Lung (tissue), 12 donors: ENCODE measurements around the gene CSMD2. TPM values are rescaled to one million over a fixed set of nuclear protein-coding genes. Genes with fewer than 3 reads are reported as not detected.

Experiments
- ATAC-seq: fragments of 200-7000 bp; cut with Tn5 transposase; one replicate; pipeline ENCODE4 v1.9.1; 2020; ENCODE audit warnings: moderate number of reproducible peaks; ENCODE audit not compliant: insufficient read depth, low FRiP score
- DNase-seq, 3 donors: peaks; one replicate each; pipeline ENCODE4 v3.0.0-alpha.2; 2013 to 2017
- H3K27ac ChIP-seq, 2 donors: one replicate each; pipeline ENCODE4 v1.5.1; 2013; ENCODE audit warnings: mild to moderate bottlenecking in 2 of 2, moderate library complexity in 2 of 2, control low read depth in 1 of 2, inconsistent platforms in 1 of 2, low read depth in 1 of 2, low read length in 1 of 2
- H3K27me3 ChIP-seq, 3 donors: one replicate each; pipeline ENCODE4 v1.5.1; 2013; ENCODE audit warnings: low read length in 2 of 3; ENCODE audit not compliant: control insufficient read depth in 3 of 3, insufficient read depth in 3 of 3
- H3K36me3 ChIP-seq, 4 donors: one replicate each; pipeline ENCODE4 v1.5.1; 2013; ENCODE audit warnings: low read length in 4 of 4, mild to moderate bottlenecking in 1 of 4, moderate library complexity in 1 of 4; ENCODE audit not compliant: control insufficient read depth in 4 of 4, insufficient read depth in 4 of 4
- H3K4me1 ChIP-seq, 5 donors: one replicate each; pipeline ENCODE4 v1.5.1; 2013; ENCODE audit warnings: low read length in 5 of 5, mild to moderate bottlenecking in 2 of 5, moderate library complexity in 1 of 5; ENCODE audit not compliant: control insufficient read depth in 5 of 5, insufficient read depth in 5 of 5
- H3K4me3 ChIP-seq: one replicate; pipeline ENCODE4 v1.5.1; 2013; ENCODE audit warnings: mild to moderate bottlenecking, control low read depth, moderate library complexity
- H3K9ac ChIP-seq, 2 donors: one replicate each; pipeline ENCODE4 v1.5.1; 2013; ENCODE audit warnings: low read length in 2 of 2, control low read depth in 1 of 2; ENCODE audit not compliant: insufficient read depth in 1 of 2
- H3K9me3 ChIP-seq, 4 donors: one replicate each; pipeline ENCODE4 v1.5.1; 2013; ENCODE audit warnings: low read length in 3 of 4, mild to moderate bottlenecking in 1 of 4, moderate library complexity in 1 of 4; ENCODE audit not compliant: control insufficient read depth in 4 of 4, insufficient read depth in 3 of 4
- WGBS, 2 donors: extraction: QIAGEN DNeasy Blood & Tissue Kit; methylation state at CpG; one replicate each; pipeline ENCODE4 v1.1.7; 2013; 5-methylcytosine and 5-hydroxymethylcytosine counted together
- polyA plus RNA-seq, 2 donors: library from polyadenylated mRNA; stranded (reverse); fragments of 200-250 nt; gene quantifications; one replicate each; pipeline ENCODE4 v1.2.1, GENCODE V29; 2013
- total RNA-seq, 2 donors: library from RNA; depleted of rRNA in 1 of 2; stranded (reverse); fragments of >200 nt in 1 of 2; gene quantifications; one replicate each; pipeline ENCODE4 v1.2.1, GENCODE V29; 2014 to 2021
- TF ChIP-seq, protein P1 (sequence below): IDR thresholded peaks from 2 replicates; pipeline ENCODE4 v1.5.1; 2012; ENCODE audit warnings: mild to moderate bottlenecking; ENCODE audit errors: control extremely low read depth, extremely low read depth
- donor health status: control.
- donor health status: control.
- donor health status: Bipolar disorder and iron deficiency.
- donor health status: healthy.
- donor health status: DM: yes; HTN: yes; CAD: no.

Gene CSMD2
- total and polyA plus RNA-seq, 4 donors: 0.11 to 1.2 (median 0.39) TPM

DNA sequence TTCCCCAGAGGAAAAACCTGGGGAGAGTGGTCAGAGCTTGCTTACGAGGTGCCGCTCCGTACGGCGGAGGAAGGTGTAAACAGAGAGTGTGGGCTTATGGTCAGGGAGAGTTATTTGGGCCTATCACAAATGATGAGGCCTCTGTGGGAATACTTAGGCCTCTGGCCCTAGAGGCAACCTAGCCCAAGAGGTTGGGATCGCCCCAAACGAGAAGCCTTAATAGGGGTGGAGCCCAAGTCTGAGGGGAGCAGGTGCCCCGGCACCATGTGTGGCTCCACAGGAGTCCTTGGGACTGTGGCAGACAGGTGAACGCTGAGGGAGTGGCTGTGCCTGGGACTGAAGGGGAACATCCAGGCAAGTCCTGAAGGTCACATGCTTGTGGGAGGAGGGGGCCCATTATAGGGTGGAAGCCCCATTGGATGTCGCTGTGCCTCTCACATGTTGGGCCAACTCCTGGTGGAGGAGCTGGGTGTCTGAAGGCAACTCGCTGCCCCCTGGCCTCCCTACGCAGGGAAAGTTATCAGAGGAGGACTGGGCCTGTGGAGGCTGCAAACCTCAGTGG, 557.5 kb downstream of the CSMD2 start:
- TF ChIP-seq, protein P1, sequence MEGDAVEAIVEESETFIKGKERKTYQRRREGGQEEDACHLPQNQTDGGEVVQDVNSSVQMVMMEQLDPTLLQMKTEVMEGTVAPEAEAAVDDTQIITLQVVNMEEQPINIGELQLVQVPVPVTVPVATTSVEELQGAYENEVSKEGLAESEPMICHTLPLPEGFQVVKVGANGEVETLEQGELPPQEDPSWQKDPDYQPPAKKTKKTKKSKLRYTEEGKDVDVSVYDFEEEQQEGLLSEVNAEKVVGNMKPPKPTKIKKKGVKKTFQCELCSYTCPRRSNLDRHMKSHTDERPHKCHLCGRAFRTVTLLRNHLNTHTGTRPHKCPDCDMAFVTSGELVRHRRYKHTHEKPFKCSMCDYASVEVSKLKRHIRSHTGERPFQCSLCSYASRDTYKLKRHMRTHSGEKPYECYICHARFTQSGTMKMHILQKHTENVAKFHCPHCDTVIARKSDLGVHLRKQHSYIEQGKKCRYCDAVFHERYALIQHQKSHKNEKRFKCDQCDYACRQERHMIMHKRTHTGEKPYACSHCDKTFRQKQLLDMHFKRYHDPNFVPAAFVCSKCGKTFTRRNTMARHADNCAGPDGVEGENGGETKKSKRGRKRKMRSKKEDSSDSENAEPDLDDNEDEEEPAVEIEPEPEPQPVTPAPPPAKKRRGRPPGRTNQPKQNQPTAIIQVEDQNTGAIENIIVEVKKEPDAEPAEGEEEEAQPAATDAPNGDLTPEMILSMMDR: no peak
- no peak for DNase-seq
- no peaks in the 10 kb centered on the region for H3K4me1 ChIP-seq
- 84 to 87% methylated on average over 12 of the region's 12 CpGs for WGBS, 2 donors
- peaks cover 0 to 2% (median 0%) of the 10 kb centered on the region in 4 donors for H3K9me3 ChIP-seq
- H3K27ac ChIP-seq: no peak overlapping the region
- no peak overlapping the region for H3K9ac ChIP-seq
- H3K36me3 ChIP-seq: no peaks in the 10 kb centered on the region
- ATAC-seq: no peak
- no peaks in the 10 kb centered on the region for H3K27me3 ChIP-seq
- H3K4me3 ChIP-seq: no peak overlapping the region

DNA sequence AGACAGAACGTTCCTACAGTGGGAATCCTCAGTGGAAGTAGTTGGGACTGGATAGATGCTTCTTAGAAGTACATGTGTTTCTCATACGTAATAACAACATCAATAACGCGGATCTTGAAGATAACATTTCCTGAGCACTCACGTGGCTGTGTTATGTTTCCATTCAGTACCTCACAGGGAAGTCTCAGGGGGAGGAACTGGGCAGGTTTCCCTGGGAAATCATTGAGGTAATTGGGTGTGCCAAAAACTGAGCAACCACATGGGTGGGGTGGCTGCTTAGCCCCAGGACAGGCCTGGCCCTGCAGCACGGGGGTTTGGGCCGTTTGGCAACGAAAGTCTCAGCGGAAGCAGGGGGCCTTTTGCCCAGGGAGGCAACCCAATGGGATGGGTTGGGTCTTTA, 558.8 kb downstream of the CSMD2 start:
- peak in 1 of 3 donors; percentile 4 for DNase-seq
- no peaks in the 10 kb centered on the region for H3K4me1 ChIP-seq
- H3K4me3 ChIP-seq: no peak overlapping the region
- peaks cover 0 to 2% (median 0%) of the 10 kb centered on the region in 4 donors for H3K9me3 ChIP-seq
- ATAC-seq: no peak
- TF ChIP-seq, protein P1: no peak
- WGBS, 2 donors: 66 to 76% methylated on average over 9 of the region's 9 CpGs
- no peak overlapping the region for H3K9ac ChIP-seq
- H3K36me3 ChIP-seq: no peaks in the 10 kb centered on the region
- no peak overlapping the region for H3K27ac ChIP-seq
- no peaks in the 10 kb centered on the region for H3K27me3 ChIP-seq

DNA sequence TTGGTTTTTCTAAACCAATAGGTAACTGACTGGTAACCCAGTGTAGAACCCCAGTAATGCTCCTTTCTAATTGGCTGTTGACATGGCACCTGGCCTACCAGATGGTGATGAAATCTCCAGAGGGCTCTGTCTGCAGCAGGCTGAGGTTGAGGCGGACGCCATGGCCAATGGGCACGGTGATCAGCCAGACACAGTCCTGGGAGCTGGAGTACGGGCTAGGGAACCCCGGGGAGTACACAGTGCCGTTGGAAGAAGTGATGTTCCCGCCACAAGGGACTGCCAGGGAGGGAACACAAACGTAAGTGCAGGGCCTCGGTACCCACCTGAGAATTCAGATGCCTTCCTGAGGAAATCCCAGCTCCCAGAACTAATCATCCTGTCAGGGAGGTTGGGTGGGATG, 562.8 kb downstream of the CSMD2 start:
- H3K4me3 ChIP-seq: no peak overlapping the region
- 92 to 97% methylated on average over 9 of the region's 9 CpGs for WGBS, 2 donors
- TF ChIP-seq, protein P1: no peak
- H3K27ac ChIP-seq: no peak overlapping the region
- H3K27me3 ChIP-seq: peaks cover 0 to 8% (median 0%) of the 10 kb centered on the region in 3 donors
- peaks cover 0 to 2% (median 0%) of the 10 kb centered on the region in 4 donors for H3K9me3 ChIP-seq
- DNase-seq (no peak), ATAC-seq (no peak)
- no peaks in the 10 kb centered on the region for H3K36me3 ChIP-seq
- no peak overlapping the region for H3K9ac ChIP-seq
- H3K4me1 ChIP-seq: no peaks in the 10 kb centered on the region

DNA sequence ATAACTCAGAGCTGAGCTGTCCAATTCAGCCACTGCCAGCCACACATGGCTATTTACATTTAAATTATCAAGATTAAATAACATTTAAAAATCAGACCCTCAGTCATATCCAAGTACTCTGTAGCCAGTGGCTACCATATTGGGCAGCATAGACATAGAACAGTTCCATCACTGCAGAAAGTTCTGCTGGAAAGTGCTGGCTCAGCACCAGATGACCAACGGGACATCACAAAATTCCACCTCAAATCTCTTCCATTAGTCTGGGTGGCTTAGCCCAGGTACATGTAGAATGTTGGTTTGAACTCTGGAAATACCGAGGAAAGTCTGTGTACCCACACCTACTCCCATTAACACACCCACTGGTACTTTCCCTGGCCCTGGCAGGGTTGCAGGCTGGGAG, 563.3 kb downstream of the CSMD2 start:
- peaks cover 0 to 2% (median 0%) of the 10 kb centered on the region in 4 donors for H3K9me3 ChIP-seq
- H3K9ac ChIP-seq: no peak overlapping the region
- WGBS, 2 donors: 85 to 98% methylated on average over 2 of the region's 2 CpGs
- H3K36me3 ChIP-seq: no peaks in the 10 kb centered on the region
- no peak overlapping the region for H3K27ac ChIP-seq
- DNase-seq (no peak), ATAC-seq (no peak)
- H3K27me3 ChIP-seq: peaks cover 0 to 8% (median 0%) of the 10 kb centered on the region in 3 donors
- H3K4me1 ChIP-seq: no peaks in the 10 kb centered on the region
- TF ChIP-seq, protein P1: no peak
- no peak overlapping the region for H3K4me3 ChIP-seq
